ENCODE results near the gene TREH.
"Not testable (repeated sequence)": the region's sequence is repeated elsewhere in the genome, so short reads cannot be mapped to it uniquely, and the experiment has no call there.

The TREH gene

DNA sequence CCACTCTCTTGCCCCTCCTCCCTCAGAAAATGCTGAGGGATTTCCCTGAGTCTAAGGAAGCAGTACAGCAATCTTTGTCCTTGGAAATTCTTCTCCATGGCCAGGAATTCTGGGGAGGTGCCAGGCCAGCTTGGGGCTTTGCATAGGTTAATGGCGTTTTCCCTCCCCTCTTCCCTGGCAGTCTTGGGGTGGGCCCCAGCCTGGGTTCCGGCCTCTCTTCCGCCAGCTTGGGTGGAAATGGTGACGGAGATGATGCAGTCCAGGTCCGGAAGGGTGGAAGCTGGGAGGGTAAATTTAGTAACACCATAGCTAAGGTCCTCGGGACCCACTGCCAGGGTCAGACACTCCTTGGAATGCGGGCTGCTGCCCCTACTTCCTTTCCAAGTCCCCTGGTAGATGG, 67.1 kb downstream of the TREH start:
- DNase-seq (ENCODE audit: low read depth in 2 of 2): no peak

DNA sequence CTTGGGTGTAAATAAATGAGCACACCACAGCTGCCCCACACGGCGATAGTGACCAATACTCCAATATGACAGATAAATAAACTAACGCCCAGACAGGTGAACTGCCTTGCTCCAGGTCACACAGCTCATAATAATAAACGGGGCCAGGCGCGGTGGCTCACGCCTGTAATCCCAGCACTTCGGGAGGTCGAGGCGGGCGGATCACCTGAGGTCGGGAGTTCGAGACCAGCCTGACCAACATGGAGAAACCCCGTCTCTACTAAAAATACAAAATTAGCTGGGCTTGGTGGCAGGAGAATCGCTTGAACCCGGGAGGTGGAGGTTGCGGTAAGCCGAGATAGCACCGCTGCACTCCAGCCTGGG, 68.0 kb downstream of the TREH start:
- not testable (repeated sequence) for DNase-seq (ENCODE audit: low read depth in 2 of 2)

DNA sequence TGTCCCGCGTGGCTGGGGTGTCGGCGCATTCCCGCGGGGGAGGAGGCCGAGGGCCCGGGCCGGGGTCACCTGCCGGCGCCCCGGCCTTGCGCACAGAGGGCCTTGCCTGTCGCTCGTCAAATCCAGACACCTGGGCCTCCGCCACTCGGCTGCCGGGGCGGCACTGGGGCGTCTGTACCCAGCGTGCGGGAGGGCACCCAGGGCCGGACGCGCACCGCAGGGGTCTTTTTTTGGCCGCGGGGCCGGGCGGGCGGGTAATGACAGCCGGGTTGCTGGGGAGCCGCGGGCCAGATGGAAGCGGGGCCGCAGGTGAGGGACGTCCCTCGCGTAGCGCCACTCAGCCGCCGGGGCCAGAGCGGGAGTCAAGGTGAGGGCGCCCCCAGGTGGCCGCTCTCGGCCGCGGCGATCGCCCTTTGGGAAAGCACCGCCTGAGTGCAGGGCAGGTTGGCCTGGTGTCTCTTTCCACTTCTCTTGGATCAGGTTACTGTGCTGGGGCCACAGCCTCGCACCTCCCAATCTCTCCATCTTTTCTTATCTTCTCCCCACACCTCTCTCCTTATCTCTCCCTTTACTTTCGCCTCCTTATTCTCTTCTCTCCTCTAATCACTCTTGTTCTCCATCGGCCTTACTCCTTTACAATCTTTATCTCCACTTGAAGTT, 68.5 kb downstream of the TREH start:
- peak; percentile 68 to 78 for DNase-seq (ENCODE audit: low read depth in 2 of 2)

DNA sequence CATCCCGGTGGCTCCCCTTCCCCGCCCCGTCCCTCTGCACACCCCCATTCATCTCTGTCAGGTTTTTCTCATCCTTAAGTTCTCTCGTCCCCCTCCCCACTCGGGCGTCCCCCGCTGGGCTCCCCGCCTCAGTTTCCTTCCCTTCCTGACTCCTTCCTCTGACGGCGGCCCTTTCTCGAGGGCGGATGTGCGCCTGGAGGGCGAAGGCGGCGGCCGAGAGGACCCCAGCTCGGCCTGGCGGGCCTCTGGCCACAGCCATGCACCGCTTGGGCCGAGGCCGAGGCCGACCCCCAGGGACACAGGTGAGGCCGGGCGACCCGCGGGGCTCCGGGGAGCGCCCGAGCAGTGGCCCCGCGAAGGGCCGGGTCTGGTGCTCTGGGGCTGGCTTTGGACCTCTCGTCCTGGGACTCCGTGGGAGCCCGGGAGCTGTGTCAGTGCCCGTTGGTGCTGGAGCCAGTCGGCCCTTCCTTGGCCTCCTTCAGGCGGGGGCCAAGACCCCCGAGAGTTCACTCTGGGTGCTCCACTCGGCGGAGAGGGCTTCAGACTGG, 69.2 kb downstream of the TREH start:
- no peak for DNase-seq (ENCODE audit: low read depth in 2 of 2)

DNA sequence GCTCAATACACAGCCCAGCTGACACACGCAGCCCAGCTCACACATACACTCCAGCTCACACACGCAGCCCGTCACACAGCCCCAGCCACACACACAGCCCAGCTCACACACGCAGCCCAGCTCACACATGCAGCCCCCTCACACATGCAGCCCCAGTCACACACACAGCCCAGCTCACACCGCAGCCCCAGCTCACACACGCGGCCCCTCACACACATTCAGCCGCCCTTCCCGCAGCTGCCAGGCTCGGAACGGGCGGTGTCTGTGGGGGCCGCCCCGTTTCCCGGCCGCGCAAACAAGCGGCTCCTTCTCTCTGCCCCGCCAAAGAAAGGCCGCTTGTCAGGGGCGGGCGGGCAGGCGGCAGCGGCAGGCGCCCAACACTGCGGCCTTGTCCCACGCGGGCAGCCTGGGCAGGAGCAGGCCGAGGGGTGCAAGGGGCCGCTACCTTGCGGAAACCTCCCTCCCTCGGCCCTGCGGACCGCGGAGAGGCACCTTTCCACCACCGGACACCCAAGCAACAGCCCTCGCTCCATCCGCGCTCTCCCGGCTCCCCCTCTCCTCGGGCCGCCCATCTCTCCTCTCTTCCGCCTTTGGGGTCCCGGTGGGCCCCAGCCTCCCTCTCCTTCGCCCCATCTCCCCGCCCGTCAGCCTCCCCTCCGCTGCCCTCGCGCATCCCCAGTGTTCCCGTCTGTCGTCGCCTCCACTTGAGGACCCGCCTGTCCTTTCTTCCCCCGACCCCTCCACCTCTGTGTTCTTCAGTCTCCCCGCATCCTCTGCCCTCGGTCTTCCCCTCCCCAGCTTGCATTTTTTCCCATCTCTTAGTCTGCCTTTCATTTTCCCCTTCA, 69.8 kb downstream of the TREH start:
- no peak for DNase-seq (ENCODE audit: low read depth in 2 of 2)

DNA sequence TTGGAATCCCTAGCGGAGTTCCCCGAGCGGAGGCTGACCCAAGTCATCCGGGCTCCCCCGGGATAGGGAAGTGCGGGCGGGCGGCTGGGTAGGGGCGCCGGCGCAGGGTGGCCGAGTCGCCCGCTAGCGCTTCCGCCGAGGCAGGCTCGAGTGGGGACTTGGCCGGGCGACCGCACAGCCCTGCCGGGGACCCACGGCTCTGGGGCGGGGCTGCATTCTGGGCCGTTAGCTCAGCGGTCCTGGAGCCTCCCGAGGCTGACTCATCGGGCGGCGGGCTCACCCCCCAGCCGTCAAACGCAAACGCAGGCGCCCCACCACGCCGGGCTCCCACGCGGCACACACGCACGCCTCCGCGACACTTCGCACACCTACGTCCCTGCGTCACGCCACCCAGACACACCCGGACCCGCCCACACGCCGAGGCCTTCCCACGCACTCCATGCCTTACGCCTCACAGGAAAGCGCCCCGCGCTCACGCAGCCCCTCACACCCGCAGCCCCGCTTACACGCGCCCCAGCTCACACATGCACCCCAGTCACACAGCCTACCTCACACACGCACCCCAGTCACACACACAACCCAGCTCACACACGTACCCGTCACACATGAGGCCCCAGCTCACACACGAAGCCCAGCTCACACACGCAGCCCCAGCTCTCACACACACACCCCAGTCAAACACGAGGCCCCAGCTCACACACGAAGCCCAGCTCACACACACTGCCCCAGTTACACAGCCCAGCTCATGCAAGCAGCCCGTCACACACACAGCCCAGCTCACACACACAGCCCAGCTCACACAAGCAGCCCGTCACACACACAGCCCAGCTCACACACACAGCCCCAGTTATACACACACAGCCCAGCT, 70.9 kb downstream of the TREH start:
- peak; percentile 83 to 89 for DNase-seq (ENCODE audit: low read depth in 2 of 2)

DNA sequence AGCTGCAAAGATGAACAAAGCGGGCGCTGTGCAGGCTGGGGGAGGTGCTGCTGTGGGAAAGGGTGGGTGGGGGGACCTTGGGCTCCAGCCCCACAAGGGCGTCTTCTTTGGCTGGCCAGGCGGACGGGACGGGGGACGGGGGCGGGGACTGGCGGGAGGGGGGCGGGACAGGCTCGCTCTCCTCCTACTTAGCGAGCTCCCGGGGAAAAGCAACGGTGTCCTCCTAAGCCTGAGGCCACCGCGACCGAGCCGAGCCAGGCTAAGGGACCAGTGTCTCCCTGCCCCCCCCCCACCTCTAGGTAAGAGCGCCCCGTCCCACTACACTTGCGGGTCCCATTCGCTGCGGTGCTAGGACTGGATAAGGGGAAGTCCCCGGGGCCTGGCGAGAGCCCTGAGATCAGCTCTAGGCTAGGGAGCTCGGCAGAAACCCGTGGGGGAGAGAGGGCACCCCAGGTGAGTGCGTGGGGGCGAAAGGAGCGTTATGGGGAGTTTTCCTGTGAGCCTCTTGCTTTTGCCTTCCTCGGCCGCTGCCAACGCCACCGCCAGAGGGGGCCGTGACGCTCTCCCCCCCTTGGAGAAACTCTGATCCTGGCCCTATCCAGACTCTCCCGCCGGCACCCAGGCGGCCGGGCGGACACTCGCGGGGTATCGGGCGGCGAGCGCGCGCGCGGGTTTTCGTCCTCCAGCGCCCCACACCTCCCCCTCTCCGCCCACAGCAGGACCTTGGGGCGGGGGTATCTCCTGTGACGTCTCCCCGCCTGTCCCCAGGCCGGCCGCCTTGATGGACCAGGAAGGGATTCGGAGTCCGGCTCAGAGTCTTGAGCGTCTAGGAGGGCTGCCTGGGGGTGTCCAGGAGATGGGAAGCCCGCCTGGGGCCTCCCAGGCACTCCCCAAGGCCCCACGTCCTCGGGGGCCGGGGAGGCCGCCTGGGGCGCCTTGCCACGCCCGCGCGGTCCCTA, 71.8 kb downstream of the TREH start, which contains the start of gene PHLDB1:
Gene PHLDB1 (plus strand): TSS at position 215 of the 959 bp plus-strand sequence. CDS start 6,222 bp downstream, outside the sequence.
- DNase-seq (ENCODE audit: low read depth in 2 of 2): no peak
